ENCODE measurements around the gene BEST1.

GRCh38 chr11:61950035-61950547 is at the start of gene BEST1:
- TF ChIP-seq, protein P1, sequence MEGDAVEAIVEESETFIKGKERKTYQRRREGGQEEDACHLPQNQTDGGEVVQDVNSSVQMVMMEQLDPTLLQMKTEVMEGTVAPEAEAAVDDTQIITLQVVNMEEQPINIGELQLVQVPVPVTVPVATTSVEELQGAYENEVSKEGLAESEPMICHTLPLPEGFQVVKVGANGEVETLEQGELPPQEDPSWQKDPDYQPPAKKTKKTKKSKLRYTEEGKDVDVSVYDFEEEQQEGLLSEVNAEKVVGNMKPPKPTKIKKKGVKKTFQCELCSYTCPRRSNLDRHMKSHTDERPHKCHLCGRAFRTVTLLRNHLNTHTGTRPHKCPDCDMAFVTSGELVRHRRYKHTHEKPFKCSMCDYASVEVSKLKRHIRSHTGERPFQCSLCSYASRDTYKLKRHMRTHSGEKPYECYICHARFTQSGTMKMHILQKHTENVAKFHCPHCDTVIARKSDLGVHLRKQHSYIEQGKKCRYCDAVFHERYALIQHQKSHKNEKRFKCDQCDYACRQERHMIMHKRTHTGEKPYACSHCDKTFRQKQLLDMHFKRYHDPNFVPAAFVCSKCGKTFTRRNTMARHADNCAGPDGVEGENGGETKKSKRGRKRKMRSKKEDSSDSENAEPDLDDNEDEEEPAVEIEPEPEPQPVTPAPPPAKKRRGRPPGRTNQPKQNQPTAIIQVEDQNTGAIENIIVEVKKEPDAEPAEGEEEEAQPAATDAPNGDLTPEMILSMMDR (IDR thresholded peaks at IDR 0.05): no peak
- TF ChIP-seq POLR2A (IDR thresholded peaks at IDR 0.05): no peak

Measured in esophagus squamous epithelium (tissue), 4 donors.